ENCODE results near the gene MUC4. TPM values are rescaled to one million over a fixed set of nuclear protein-coding genes. Genes with fewer than 3 reads are reported as not detected.

The MUC4 gene
- total and polyA plus RNA-seq, 2 of the 4 experiments (the other 2 are of a cell fraction) = not detected

GRCh38 chr3:195856410-195857084, 44.8 kb upstream of the MUC4 start:
- in situ Hi-C loops (cut with MboI; ENCODE audit: low sequenced_read_pairs) = no loop called here
- H3K36me3 ChIP-seq (ENCODE audit: control insufficient read depth, insufficient read depth, low read length) = no peaks in the 10 kb centered on the region
- no peak overlapping the region for H3K23ac ChIP-seq (ENCODE audit: low read depth, low read length)
- H4K5ac ChIP-seq (ENCODE audit: low read depth, low read length) = no peak overlapping the region
- WGBS, 2 experiments (ENCODE audit: extremely low coverage in 2 of 2, insufficient read length in 1 of 2) = 50% methylated on average over 4 of the region's 15 CpGs; no CpG with 5 or more reads in 1 of the 2 experiments
- no peaks in the 10 kb centered on the region for H3K79me1 ChIP-seq (ENCODE audit: low read depth in 1 of 2, low read length in 2 of 2)
- CTCF ChIA-PET = interaction anchor here (1.0 kb wide), 1 partner anchor 38 kb away, joined by 6 read pairs; no protein-coding TSS in a partner anchor
- no peak overlapping the region for H3K56ac ChIP-seq (ENCODE audit: extremely low read depth, insufficient read depth, low read length)
- H3K4me3 ChIP-seq (ENCODE audit: insufficient read depth, low read depth, low read length) = no peak overlapping the region
- H3K14ac ChIP-seq (replicated peaks; ENCODE audit: low read depth, low read length) = no peak overlapping the region
- dilution Hi-C loops (cut with HindIII; ENCODE audit: low sequenced_read_pairs, unreplicated experiment) = no loop called here
- intact Hi-C loops (cut with micrococcal nuclease) = loop anchor here (5.0 kb wide), 1 partner anchor 351 kb away; no protein-coding TSS in a partner anchor
- H2BK5ac ChIP-seq (ENCODE audit: low read depth, low read length, poor library complexity, severe bottlenecking) = no peak overlapping the region
- H4K8ac ChIP-seq (ENCODE audit: low read depth in 2 of 2, low read length in 2 of 2) = no peak overlapping the region
- POLR2A ChIA-PET (ENCODE audit: unreplicated experiment) = no interaction called here
- H3K4me2 ChIP-seq (ENCODE audit: low read depth, low read length) = no peak overlapping the region
- H2BK15ac ChIP-seq (ENCODE audit: low read depth, low read length) = no peak overlapping the region
- no peak overlapping the region for H2AFZ ChIP-seq (replicated peaks; ENCODE audit: low read length, poor library complexity)
- no peak for DNase-seq
- TF ChIP-seq NFE2L2 (IDR thresholded peaks at IDR 0.05; ENCODE audit: low read depth, low read length) (no peak), MAZ (IDR thresholded peaks at IDR 0.05; ENCODE audit: borderline replicate concordance, low read depth, low read length) (no peak), RFX5 (IDR thresholded peaks at IDR 0.05; ENCODE audit: low read depth, low read length) (no peak), CEBPB (IDR thresholded peaks at IDR 0.05; ENCODE audit: low read depth, low read length) (no peak), RCOR1 (IDR thresholded peaks at IDR 0.05; ENCODE audit: insufficient replicate concordance, low read length) (no peak), CTCF (conservative IDR thresholded peaks at IDR 0.05; ENCODE audit: low read depth, low read length) (no peak), MAFK (IDR thresholded peaks at IDR 0.05; ENCODE audit: low read depth, low read length) (no peak), USF2 (IDR thresholded peaks at IDR 0.05; ENCODE audit: low read depth, low read length) (no peak), BHLHE40 (IDR thresholded peaks at IDR 0.05; ENCODE audit: low read depth, low read length) (no peak), ELK1 (IDR thresholded peaks at IDR 0.05; ENCODE audit: borderline replicate concordance, low read depth, low read length) (no peak), MXI1 (IDR thresholded peaks at IDR 0.05; ENCODE audit: borderline replicate concordance, low read depth, low read length) (no peak), FOS (IDR thresholded peaks at IDR 0.05; ENCODE audit: low read depth, low read length) (no peak), SMC3 (IDR thresholded peaks at IDR 0.05; ENCODE audit: low read depth, low read length) (no peak), POLR2A (IDR thresholded peaks at IDR 0.05; ENCODE audit: low read depth, low read length) (no peak), CHD1 (IDR thresholded peaks at IDR 0.05; ENCODE audit: low read depth, low read length) (no peak), RAD21 (IDR thresholded peaks at IDR 0.05; ENCODE audit: low read length) (no peak)
- no peaks in the 10 kb centered on the region for H3K9me1 ChIP-seq (ENCODE audit: insufficient read depth, low read length)
- no peak overlapping the region for H2BK120ac ChIP-seq (ENCODE audit: low read depth, low read length)
- H4K91ac ChIP-seq (ENCODE audit: insufficient read depth, low read depth, low read length) = no peak overlapping the region
- no peak overlapping the region for H3K18ac ChIP-seq (ENCODE audit: low read depth, low read length)
- H3K27me3 ChIP-seq (ENCODE audit: control insufficient read depth, insufficient read depth, low read length) = peaks cover 8% of the 10 kb centered on the region; the same call in 1 of the 2 replicates
- no peak overlapping the region for H3K27ac ChIP-seq (ENCODE audit: insufficient read depth, low read length)
- H3K9ac ChIP-seq (ENCODE audit: low read depth, low read length) = no peak overlapping the region
- no peak overlapping the region for H2AK5ac ChIP-seq (ENCODE audit: low read depth, low read length)
- BruUV-seq (replicated peaks) = no TSS peak
- no peak overlapping the region for H2BK20ac ChIP-seq (ENCODE audit: low read depth, low read length)
- no peaks in the 10 kb centered on the region for H4K20me1 ChIP-seq (ENCODE audit: insufficient read depth, low read length)
- H3K4me1 ChIP-seq (ENCODE audit: control insufficient read depth, insufficient read depth, low read length) = no peaks in the 10 kb centered on the region
- H3K4ac ChIP-seq (ENCODE audit: low read depth, low read length) = no peak overlapping the region
- H3K9me3 ChIP-seq (ENCODE audit: control insufficient read depth, insufficient read depth, low read length) = no peaks in the 10 kb centered on the region
- no peak for ATAC-seq (ENCODE audit: low read depth)
- no peak overlapping the region for H2AK9ac ChIP-seq (replicated peaks; ENCODE audit: low read depth, low read length, poor library complexity)

All from IMR-90 (cell line).